ENCODE measurements around the gene ADARB2.

DNA sequence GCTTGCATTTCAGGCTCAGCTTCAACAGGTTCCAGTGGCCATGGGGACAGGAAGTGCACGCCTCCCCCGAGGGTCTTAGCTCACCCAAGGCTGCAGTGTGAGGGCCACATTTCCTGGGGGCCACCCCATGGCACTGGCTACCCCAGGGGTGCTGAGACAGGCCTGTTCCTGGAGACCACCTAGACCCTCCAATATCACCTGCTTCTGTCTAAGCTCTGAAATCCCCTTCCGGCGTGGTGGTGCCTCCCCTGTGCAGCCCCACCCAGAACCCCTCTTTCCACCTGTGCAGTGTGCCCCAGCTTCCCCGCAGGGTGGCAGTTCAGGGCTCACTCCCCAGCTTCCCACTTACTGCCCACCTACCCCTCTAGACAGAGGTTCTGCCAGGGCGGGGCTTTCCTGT, 83.1 kb downstream of the ADARB2 start:
- no peak for TF ChIP-seq EZH2phosphoT487 (IDR thresholded peaks at IDR 0.05; ENCODE audit: insufficient read depth, low read depth)
- no peak for TF ChIP-seq EZH2 (IDR thresholded peaks at IDR 0.05; ENCODE audit: insufficient read depth, poor library complexity, severe bottlenecking)
